Endothelial cell of umbilical vein (primary cell): ENCODE measurements around the gene ERMAP. TPM values are rescaled to one million over a fixed set of nuclear protein-coding genes. Genes with fewer than 3 reads are reported as not detected.

Source experiments
- BruUV-seq: library from RNA; stranded (reverse); fragments of 400-500 nt; replicated peaks from 2 replicates; lab custom pipeline; 2021; lab: Mats Ljungman, UMichigan
- CTCF ChIA-PET: fragments of 300-600, 350-600 bp; sonication (Branson Sonifier 250); formaldehyde crosslinking; loops from one replicate; lab custom pipeline; 2021; ENCODE audit warnings: antibody characterized with exemption, inconsistent platforms; lab: Charles Lee
- POLR2A ChIA-PET: fragments of 300-600, 350-600 bp; sonication (Branson Sonifier 250); formaldehyde crosslinking; loops from one replicate; lab custom pipeline; 2021; ENCODE audit warnings: antibody characterized with exemption, inconsistent platforms; lab: Charles Lee
- DNase-seq: peaks from one replicate; pipeline ENCODE4 v3.0.0-alpha.2; 2011; ENCODE audit warnings: low read depth, low spot score
- FAIRE-seq: peaks from 2 replicates; lab custom pipeline; 2011; peaks lifted over from hg19 to GRCh38; lab: Jason Lieb, UNC
- H2AFZ ChIP-seq: 2 replicates; pipeline ENCODE4 v1.6.0; 2012; ENCODE audit warnings: low read depth, low read length, control low read depth, inconsistent platforms
- H3K27ac ChIP-seq: 2 replicates; pipeline ENCODE4 v1.5.1; 2011; ENCODE audit warnings: low read depth, mild to moderate bottlenecking, control low read depth, low read length, moderate library complexity; ENCODE audit not compliant: insufficient read depth
- H3K27me3 ChIP-seq, 2 experiments: 2 replicates each; pipeline versions ENCODE4 v1.6.0 to v1.6.1; 2011; ENCODE audit warnings: low read length in 2 of 2, mixed read lengths in 1 of 2; ENCODE audit not compliant: control insufficient read depth in 2 of 2, insufficient read depth in 2 of 2
- H3K36me3 ChIP-seq, 2 experiments: 2 replicates in 1 of 2; 3 replicates in 1 of 2; pipeline ENCODE4 v1.5.1; 2011; ENCODE audit warnings: low read length in 2 of 2, mild to moderate bottlenecking in 1 of 2, moderate library complexity in 1 of 2; ENCODE audit not compliant: control insufficient read depth in 2 of 2, insufficient read depth in 2 of 2; ENCODE audit errors: extremely low read depth in 1 of 2
- H3K4me1 ChIP-seq: 3 replicates; pipeline ENCODE4 v1.5.1; 2011; ENCODE audit warnings: mild to moderate bottlenecking, low read length; ENCODE audit not compliant: control insufficient read depth, insufficient read depth; ENCODE audit errors: extremely low read depth
- H3K4me2 ChIP-seq: 2 replicates; pipeline ENCODE4 v1.6.1; 2011; ENCODE audit warnings: low read length, control low read depth, mixed read lengths; ENCODE audit not compliant: insufficient read depth
- H3K4me3 ChIP-seq, 3 experiments: fragments of 200-600 bp in 1 of 3; sonication (generic), shearing (Covaris generic) in 1 of 3; replicated peaks in 1 of 3; 2 replicates each; pipeline ENCODE4 v1.5.1; 2011 to 2016; ENCODE audit warnings: control low read depth in 3 of 3, low read length in 3 of 3, mild to moderate bottlenecking in 2 of 3, inconsistent platforms in 1 of 3, low read depth in 1 of 3, moderate library complexity in 1 of 3; ENCODE audit not compliant: insufficient read depth in 1 of 3
- H3K79me2 ChIP-seq: 2 replicates; pipeline ENCODE4 v1.6.0; 2012; ENCODE audit warnings: low read length, inconsistent platforms; ENCODE audit not compliant: control insufficient read depth, insufficient read depth
- H3K9ac ChIP-seq: replicated peaks from 2 replicates; pipeline ENCODE3; 2011; ENCODE audit warnings: low read length, control low read depth; ENCODE audit not compliant: insufficient read depth; ENCODE audit errors: extremely low read depth
- H3K9me1 ChIP-seq: replicated peaks from 3 replicates; pipeline ENCODE4 v1.6.0; 2011; ENCODE audit warnings: mild to moderate bottlenecking, low read length; ENCODE audit not compliant: control insufficient read depth, insufficient read depth; ENCODE audit errors: extremely low read depth
- H3K9me3 ChIP-seq: replicated peaks from 2 replicates; pipeline ENCODE4 v1.5.1; 2012; ENCODE audit warnings: low read length, inconsistent platforms; ENCODE audit not compliant: control insufficient read depth, insufficient read depth
- H4K20me1 ChIP-seq: replicated peaks from 2 replicates; pipeline ENCODE3; 2011; ENCODE audit warnings: mild to moderate bottlenecking, low read length; ENCODE audit not compliant: control insufficient read depth, insufficient read depth; ENCODE audit errors: extremely low read depth
- EZH2 ChIP-seq: IDR thresholded peaks from 2 replicates; pipeline ENCODE4 v1.6.1; 2012; ENCODE audit warnings: borderline replicate concordance, low read depth, mild to moderate bottlenecking, moderate library complexity, low read length, inconsistent platforms; ENCODE audit not compliant: severe bottlenecking
- FOS ChIP-seq: IDR thresholded peaks from 2 replicates; pipeline ENCODE4 v1.6.1; 2011; ENCODE audit warnings: mild to moderate bottlenecking, low read length, moderate library complexity, borderline replicate concordance; ENCODE audit not compliant: insufficient read depth
- GATA2 ChIP-seq: IDR thresholded peaks from 2 replicates; pipeline ENCODE4 v1.7.0; 2011; ENCODE audit warnings: low read depth, mild to moderate bottlenecking, moderate library complexity, mixed read lengths, low read length; ENCODE audit not compliant: insufficient read length, insufficient read depth
- JUN ChIP-seq: IDR thresholded peaks from 2 replicates; pipeline ENCODE4 v1.6.1; 2011; ENCODE audit warnings: borderline replicate concordance, low read depth; ENCODE audit not compliant: insufficient read length, insufficient read depth
- MYC ChIP-seq: IDR thresholded peaks from one replicate; pipeline ENCODE4 v1.6.1; 2011; ENCODE audit warnings: mild to moderate bottlenecking, low read depth, low read length
- POLR2A ChIP-seq: IDR thresholded peaks from 2 replicates; pipeline ENCODE4 v1.6.1; 2012; ENCODE audit warnings: low read depth, mild to moderate bottlenecking, control low read depth, low read length
- POLR2AphosphoS5 ChIP-seq: IDR thresholded peaks from 2 replicates; pipeline ENCODE4 v1.6.1; 2012; ENCODE audit warnings: low read depth, mild to moderate bottlenecking, control low read depth, low read length, moderate library complexity; ENCODE audit not compliant: insufficient read depth
- dilution Hi-C: fragments of 300-500 bp; cut with MboI; formaldehyde crosslinking; loops from one replicate; pipeline ENCODE4 v1.15.0; 2019; ENCODE audit warnings: low sequenced_read_pairs; ENCODE audit not compliant: extremely low pct_ligation_motif_present
- intact Hi-C: fragments of 100-400 bp; cut with micrococcal nuclease; formaldehyde crosslinking; loops from one replicate; pipeline ENCODE4 v1.10.0; 2022
- polyA plus RNA-seq, 4 experiments: library from polyadenylated mRNA; depleted of rRNA in 3 of 4; stranded (reverse) in 3 of 4; unstranded in 1 of 4; fragments of >200 nt; gene quantifications; 2 replicates each; pipeline versions ENCODE4 v1.2.1 to v1.2.3, GENCODE V29; 2011 to 2012; ENCODE audit warnings: missing spikeins in 1 of 4
- total RNA-seq: library from RNA; stranded (reverse); gene quantifications from 2 replicates; pipeline ENCODE4 v1.2.3, GENCODE V29; 2021
- TF ChIP-seq, protein P1 (sequence below), 2 donors: IDR thresholded peaks; 1 replicate in 1 of 2; 2 replicates in 1 of 2; pipeline ENCODE4 v1.5.1; 2011; ENCODE audit warnings: low read length in 2 of 2, mild to moderate bottlenecking in 2 of 2, moderate library complexity in 2 of 2, control low read depth in 1 of 2, inconsistent platforms in 1 of 2, low read depth in 1 of 2; ENCODE audit not compliant: insufficient read depth in 1 of 2; ENCODE audit errors: extremely low read depth in 1 of 2
- TF ChIP-seq, protein P2 (sequence below): IDR thresholded peaks from 2 replicates; pipeline ENCODE4 v1.6.1; 2011; ENCODE audit not compliant: insufficient read depth, insufficient read length

ERMAP gene
- total and polyA plus RNA-seq, 2 donors (not counting 3 experiments of a cell fraction or from before 2014, with no cell fraction given): 7.8 to 8.6 TPM

DNA sequence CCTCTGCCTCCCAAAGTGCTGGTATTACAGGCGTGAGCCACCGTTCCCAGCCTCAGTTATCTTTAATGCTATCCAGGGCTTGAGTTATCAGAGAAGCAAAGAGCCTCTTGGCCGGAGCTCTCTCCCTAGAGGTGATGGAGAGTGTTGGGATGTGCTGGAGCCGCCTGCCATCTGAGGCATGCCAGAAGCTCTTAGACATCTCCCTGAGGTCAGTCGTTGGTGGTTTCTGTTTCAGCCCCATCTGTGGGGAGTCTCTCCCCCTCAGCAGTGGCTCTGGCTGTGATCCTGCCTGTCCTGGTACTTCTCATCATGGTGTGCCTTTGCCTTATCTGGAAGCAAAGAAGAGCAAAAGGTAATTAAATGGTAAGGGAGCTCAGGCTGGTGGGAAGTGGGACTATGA, 17.9 kb downstream of the ERMAP start:
- no peak overlapping the region for H3K4me3 ChIP-seq
- no peaks in the 10 kb centered on the region for H3K36me3 ChIP-seq
- H2AFZ ChIP-seq: no peak overlapping the region
- DNase-seq (no peak), FAIRE-seq (no peak)
- H3K27me3 ChIP-seq: no peaks in the 10 kb centered on the region
- no peaks in the 10 kb centered on the region for H4K20me1 ChIP-seq
- no TSS peak for BruUV-seq
- H3K9me3 ChIP-seq: no peaks in the 10 kb centered on the region
- no peaks in the 10 kb centered on the region for H3K79me2 ChIP-seq
- ChIA-PET CTCF (interaction anchor here (0.5 to 1.5 kb wide), 2 partner anchors 11 to 20 kb away, joined by 3 to 6 read pairs; no protein-coding TSS in a partner anchor), POLR2A (no interaction called here)
- H3K4me2 ChIP-seq: no peak overlapping the region
- H3K4me1 ChIP-seq: no peaks in the 10 kb centered on the region
- dilution Hi-C loops (no loop called here), intact Hi-C loops (no loop called here)
- H3K27ac ChIP-seq: no peak overlapping the region
- no peak for TF ChIP-seq FOS
- no peak for TF ChIP-seq GATA2
- TF ChIP-seq MYC: no peak
- TF ChIP-seq, protein P1, sequence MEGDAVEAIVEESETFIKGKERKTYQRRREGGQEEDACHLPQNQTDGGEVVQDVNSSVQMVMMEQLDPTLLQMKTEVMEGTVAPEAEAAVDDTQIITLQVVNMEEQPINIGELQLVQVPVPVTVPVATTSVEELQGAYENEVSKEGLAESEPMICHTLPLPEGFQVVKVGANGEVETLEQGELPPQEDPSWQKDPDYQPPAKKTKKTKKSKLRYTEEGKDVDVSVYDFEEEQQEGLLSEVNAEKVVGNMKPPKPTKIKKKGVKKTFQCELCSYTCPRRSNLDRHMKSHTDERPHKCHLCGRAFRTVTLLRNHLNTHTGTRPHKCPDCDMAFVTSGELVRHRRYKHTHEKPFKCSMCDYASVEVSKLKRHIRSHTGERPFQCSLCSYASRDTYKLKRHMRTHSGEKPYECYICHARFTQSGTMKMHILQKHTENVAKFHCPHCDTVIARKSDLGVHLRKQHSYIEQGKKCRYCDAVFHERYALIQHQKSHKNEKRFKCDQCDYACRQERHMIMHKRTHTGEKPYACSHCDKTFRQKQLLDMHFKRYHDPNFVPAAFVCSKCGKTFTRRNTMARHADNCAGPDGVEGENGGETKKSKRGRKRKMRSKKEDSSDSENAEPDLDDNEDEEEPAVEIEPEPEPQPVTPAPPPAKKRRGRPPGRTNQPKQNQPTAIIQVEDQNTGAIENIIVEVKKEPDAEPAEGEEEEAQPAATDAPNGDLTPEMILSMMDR (IDR thresholded peaks at IDR 0.05; ENCODE audit: extremely low read depth in 1 of 2, insufficient read depth in 1 of 2, low read depth in 1 of 2, low read length in 2 of 2): no peak
- no peak for TF ChIP-seq JUN
- TF ChIP-seq EZH2: no peak
- no peak for TF ChIP-seq POLR2AphosphoS5
- TF ChIP-seq POLR2A: no peak
- TF ChIP-seq, protein P2, sequence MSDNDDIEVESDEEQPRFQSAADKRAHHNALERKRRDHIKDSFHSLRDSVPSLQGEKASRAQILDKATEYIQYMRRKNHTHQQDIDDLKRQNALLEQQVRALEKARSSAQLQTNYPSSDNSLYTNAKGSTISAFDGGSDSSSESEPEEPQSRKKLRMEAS: no peak
- H3K9me1 ChIP-seq: no peaks in the 10 kb centered on the region
- H3K9ac ChIP-seq: no peak overlapping the region
